RPMI8226 (cell line): ENCODE data around the gene SERPINA3.

Source experiments
- DNase-seq: peaks from one replicate; pipeline ENCODE4 v3.0.0-alpha.2; 2015

The SERPINA3 gene

DNA sequence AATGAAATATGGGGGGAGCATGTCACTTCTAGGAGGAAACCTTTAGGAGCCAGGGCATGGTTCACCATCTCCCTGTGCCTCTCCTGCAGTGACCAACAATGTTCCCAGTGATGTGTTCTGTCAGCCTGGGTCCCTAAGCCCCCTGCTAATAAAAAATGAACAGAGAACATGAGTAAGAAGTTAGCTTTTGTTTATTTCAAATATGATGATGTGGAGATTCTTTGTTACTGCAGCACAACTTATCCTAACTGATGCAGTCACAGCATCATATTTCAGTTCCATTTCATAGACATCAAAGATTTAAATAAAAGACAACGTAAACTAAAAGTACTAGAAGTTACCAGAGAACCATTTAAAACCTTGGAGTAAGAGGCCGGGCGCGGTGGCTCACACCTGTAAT lies 43.9 kb downstream of the SERPINA3 start:
- DNase-seq = no peak

DNA sequence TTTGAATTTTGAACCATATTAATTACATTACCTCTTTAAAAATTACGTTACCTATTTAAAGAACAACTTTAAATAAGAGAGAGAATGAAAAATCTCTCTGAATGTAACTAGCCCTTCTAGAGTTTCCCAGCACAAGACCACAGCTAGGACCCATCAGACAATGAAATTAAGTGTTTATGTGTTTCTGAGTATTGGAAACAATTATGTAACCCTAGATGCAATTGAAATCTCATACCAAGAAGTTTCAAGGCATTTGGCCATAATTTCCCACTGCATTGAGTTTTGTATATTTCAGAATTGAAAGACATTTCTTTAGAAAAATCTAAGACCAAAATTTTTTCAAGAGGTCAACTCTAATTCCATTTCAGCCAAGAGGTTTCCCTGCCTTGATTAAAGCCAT lies 47.1 kb downstream of the SERPINA3 start:
- DNase-seq = no peak

DNA sequence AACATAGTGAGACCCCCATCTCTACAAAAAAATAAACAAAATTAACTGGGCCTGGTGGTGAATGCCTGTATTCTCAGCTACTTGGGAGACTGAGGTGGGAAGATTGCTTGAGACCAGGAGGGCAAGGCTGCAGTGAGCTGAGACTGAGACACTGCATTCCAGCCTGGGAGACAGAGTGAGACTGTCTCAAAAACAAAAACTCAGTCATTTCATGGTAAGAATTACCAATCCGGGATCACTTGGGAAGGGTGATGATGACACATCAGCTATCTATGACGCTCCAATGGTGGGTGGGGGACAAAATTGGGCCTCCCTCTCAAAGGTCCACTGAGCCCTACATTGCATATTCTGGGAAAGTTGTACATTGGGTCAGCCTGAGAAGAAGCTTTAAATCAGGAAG lies 47.7 kb downstream of the SERPINA3 start:
- DNase-seq = no peak

DNA sequence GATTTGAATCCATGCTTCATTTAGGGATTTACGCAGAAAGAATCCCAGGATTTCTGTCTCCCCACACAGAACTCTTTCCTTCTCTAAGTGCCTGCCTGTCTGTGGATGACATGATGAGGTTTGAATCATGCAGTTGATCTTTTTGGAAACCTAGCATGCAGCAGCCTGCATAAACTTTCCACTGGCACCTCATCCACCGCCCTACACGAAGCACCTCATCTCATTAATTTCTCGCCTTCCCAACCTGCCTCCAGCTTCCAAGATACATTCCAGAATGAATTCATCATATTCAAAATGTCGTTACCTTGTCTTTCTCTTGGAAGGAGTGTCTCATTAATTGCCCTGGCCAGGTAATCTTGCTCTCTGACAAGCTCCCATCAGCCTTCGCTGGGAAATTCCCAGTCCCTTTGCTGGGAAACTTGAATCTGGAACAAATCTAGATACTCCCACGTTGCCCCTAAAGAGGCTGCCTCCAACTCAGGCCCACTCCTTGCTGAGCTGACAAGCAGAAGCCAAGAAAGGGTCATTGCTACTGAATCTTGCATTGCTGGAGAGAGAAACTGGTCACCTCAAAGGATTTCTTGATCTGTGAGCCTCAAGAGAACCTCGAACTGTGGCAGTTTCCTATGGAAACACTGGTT lies 48.2 kb downstream of the SERPINA3 start:
- DNase-seq = no peak

DNA sequence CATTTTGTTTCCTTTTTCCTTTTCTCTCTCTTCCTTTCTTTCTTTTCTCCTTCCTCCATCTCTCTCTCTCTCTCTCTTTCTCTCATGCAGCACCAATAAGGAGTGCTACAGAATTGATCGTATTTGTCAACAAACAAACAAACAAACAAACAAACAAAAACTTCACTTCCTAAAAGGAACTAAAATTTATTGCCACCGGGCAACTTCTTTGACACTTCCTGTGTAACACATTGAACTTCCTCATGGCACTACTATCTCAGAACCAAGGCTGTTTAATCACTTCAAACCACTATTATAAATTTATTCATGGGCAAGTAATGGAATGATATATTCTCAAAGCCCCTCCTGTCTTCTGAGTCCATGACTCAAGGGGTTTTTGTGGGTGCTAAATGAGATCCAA lies 51.3 kb downstream of the SERPINA3 start:
- no peak for DNase-seq

DNA sequence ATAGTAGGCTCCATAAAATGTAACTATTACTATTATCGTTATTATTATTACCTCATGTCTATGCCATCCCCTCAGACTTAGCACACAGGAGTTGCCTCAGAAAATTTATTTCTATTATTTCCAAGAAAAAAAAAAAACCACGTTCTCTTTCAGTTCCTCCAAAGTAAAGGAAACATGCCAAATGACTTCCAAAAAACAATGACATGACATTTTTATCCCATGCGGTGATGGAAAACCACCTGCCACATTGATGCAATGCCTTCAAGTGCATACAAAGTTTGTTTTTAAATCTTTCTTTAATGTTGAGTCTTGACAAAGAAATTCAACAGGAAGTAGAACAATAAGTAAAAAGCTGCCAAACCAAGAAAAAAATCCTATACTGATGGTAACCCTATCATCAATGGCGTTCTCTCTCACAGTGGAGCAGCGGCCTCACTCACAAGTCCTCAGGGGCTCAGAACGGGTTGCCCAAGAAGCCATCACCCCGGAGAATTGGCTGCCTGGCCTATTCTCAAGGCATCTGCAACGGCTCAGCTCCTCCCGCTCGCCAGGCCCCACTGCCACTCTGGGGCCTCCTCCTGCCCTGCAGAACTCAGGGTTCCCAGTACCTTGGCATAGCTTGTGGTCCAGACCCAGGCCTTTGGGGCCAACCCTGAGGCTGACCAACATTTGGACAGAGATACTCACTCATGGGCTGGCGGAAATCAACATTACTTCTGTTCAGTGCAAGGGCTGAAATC lies 51.9 kb downstream of the SERPINA3 start:
- DNase-seq = peak; percentile 10

DNA sequence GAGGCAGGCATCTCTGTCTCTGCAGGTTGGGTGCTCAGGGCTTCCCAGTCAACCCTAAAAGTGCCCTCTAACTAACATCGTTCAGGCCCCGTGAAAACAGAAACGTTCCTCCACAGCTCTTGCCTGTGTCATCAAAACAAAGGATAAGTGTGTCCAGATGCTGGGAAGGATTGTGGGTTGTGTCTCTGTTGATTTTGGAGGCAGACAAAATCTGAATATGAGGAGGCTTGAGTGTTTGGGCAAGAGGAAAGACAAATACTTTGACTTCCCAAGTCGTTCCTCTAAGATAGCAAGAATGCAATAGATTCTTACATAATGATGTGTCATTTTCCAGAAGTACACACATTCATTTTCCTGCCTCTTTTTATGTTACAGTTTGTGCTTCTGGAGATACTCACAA lies 52.9 kb downstream of the SERPINA3 start:
- DNase-seq = no peak

DNA sequence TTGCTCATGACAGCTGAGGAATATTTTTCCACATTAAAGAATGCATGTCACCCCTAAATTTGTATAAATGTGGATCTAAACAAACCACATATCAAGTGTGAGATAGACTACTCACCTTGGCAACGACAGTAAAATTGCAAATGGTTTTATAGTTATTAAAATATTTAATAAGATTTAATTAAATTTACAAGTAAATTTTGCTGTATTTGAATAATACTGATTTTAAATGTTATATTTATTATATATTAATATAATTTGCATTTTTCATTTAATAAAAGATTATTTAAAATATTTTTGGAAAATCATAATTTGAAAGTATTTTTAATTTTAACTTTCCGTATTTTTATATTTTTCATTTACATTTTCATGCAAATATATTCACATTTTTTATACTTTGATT lies 53.4 kb downstream of the SERPINA3 start:
- no peak for DNase-seq

DNA sequence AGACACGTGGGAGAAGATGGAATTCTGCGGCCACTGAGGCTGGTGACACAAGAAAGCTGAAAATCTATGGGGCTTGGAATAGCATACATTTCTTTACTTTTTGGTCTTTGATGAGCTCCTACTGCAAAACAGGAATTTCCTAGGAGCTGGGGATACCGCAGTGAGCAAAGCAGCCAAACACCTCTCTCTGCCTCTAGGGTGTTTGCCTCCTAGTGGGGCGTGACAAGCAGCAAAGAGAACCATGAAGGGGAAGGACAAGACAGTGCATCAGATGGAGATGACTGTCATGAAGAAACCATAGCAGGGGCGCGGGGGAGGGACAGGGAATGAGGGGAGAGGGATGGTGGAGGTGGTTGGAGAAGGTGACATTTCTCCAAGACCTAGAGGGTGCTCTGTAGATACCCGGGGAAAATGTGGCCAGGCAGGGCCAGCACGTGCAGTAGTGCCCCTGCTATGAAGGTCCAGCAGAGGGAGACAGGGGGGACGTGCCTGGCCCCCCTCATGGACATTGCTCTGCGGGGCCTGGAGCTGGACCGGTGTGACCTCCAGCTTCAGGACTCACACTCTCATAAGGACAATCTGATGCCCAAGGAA lies 58.6 kb downstream of the SERPINA3 start:
- DNase-seq = no peak

DNA sequence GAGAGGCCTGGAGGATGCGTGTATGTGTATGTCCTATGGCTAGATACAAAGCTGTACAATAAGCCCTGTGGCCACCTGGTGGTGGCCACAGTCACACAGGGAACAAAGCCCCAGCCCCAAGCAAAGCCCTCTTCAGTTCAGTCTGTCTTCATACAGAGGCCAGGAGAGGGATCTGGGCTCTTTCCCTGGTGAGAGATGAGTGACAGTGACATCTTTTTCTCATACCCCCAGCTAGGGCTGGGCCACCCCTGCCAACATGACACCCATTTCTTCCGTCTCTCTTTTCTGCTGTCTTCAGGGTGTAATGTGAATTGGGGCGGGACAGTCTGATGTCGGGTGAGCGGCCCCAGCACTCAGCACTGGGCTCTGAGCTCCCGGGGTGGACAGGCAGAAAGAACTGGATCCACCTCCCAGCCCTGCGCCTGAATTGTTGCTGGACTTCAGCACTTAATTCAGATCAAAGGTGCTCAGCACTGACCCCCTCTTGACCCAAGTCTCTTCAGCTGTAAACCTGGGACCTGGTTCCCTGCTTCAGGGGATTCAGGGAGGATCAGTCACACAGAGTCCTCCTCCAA lies 59.8 kb downstream of the SERPINA3 start:
- DNase-seq = no peak

DNA sequence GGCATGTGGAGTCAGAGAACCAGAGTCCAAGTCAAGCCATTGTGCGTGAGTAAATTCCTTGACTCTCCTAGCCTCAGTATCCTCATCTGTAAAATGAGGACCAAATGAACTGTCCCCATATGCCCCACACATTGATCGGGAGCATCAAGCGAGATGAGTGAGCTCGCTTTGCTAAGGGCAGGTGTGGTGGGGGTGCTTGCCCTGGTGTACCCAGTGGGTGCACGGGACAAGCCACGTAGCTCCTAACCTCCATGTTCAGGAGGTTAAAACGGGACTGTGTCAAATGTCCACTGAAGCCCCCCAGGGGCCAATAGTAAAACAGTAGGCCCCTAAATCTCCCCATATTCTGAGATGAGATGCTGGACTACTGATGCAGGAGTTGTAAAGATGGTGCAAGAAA lies 60.9 kb downstream of the SERPINA3 start:
- no peak for DNase-seq
